NCI-H460 (cell line): ENCODE measurements around the gene OR51D1. TPM values are rescaled to one million over a fixed set of nuclear protein-coding genes. Genes with fewer than 3 reads are reported as not detected.

ENCODE experiments used
- total RNA-seq: library from RNA; depleted of rRNA; stranded (reverse); fragments of >200 nt; shearing (Covaris generic); gene quantifications from 2 replicates; pipeline ENCODE4 v1.2.3, GENCODE V29; 2014; rRNA removed

The OR51D1 gene
- total RNA-seq, 1 experiment from 2014 or later = not detected

Other genes starting within 250 kb of the OR51D1 start
- gene TRIM21, start 243.8 kb upstream of the OR51D1 start, total RNA-seq = 8.0 and 12.4 TPM in 2 replicates
- gene OR52K2, start 188.2 kb upstream of the OR51D1 start, total RNA-seq = not detected in 2 replicates
- not detected in 2 replicates for gene OR52K1, start 154.8 kb upstream of the OR51D1 start, total RNA-seq
- not detected in 2 replicates for gene OR52M1, start 92.3 kb upstream of the OR51D1 start, total RNA-seq
- gene OR52I2, start 55.7 kb upstream of the OR51D1 start, total RNA-seq = not detected in 2 replicates
- gene OR52I1, start 43.4 kb upstream of the OR51D1 start, total RNA-seq = not detected in 2 replicates
- 4.3 and 6.1 TPM in 2 replicates for gene TRIM68, start 29.2 kb upstream of the OR51D1 start, total RNA-seq
- gene OR51E1, start 6.5 kb downstream of the OR51D1 start, total RNA-seq = not detected in 2 replicates
- gene OR51E2, start 60.4 kb downstream of the OR51D1 start, total RNA-seq = not detected in 2 replicates
- gene MMP26, start 67.3 kb downstream of the OR51D1 start, total RNA-seq = not detected in 2 replicates
- gene OR51F1, start 132.5 kb downstream of the OR51D1 start, total RNA-seq = not detected in 2 replicates
- not detected in 2 replicates for gene OR52R1, start 166.9 kb downstream of the OR51D1 start, total RNA-seq
- not detected in 2 replicates for gene OR51F2, start 183.8 kb downstream of the OR51D1 start, total RNA-seq
- not detected in 2 replicates for gene OR51S1, start 211.7 kb downstream of the OR51D1 start, total RNA-seq
- gene OR51T1, start 244.4 kb downstream of the OR51D1 start, total RNA-seq = not detected in 2 replicates